ENCODE data around the gene NANP. TPM values are rescaled to one million over a fixed set of nuclear protein-coding genes. Genes with fewer than 3 reads are reported as not detected.

NANP gene
- total RNA-seq, result 1 to 10 TPM; 3.8 to 5.7 (median 5.2) TPM

GRCh38 chr20:25623736-25624499 lies at the start of gene NANP:
Gene NANP, minus strand, starts transcription at chr20:25624014. Its CDS starts 66 bp downstream, at chr20:25623948.
- peak within 1 kb of the TSS; percentile 81 to 99 (median 94) for H3K4me3 ChIP-seq
- intact Hi-C loops (cut with DNase I; ENCODE audit: low total_unique reads), result no loop called here
- peak; percentile 48 for TF ChIP-seq POLR2A (IDR thresholded peaks at IDR 0.05)
- TF ChIP-seq CTCF (IDR thresholded peaks at IDR 0.05), result no peak
- TF ChIP-seq POLR2AphosphoS5 (IDR thresholded peaks at IDR 0.05), result peak; percentile 50 to 83 (median 83)
- no peaks in the 10 kb centered on the region for H3K36me3 ChIP-seq
- peak; percentile 95 to 96 for DNase-seq (ENCODE audit: low spot score in 2 of 2)
- H3K27ac ChIP-seq, result peak within 1 kb of the TSS; percentile 96 to 98
- H3K9me3 ChIP-seq, result no peaks in the 10 kb centered on the region
- peaks cover 5% of the 10 kb centered on the region in 2 donors for H3K4me1 ChIP-seq
- H3K27me3 ChIP-seq, result no peaks in the 10 kb centered on the region

- intact Hi-C loops (cut with DNase I; ENCODE audit: low total_unique reads), result no loop called here
- Histone ChIP-seq H3K4me3 (no peak overlapping the region), H3K27me3 (no peaks in the 10 kb centered on the region), H3K36me3 (peaks cover 7% of the 10 kb centered on the region), H3K4me1 (no peaks in the 10 kb centered on the region), H3K27ac (no peak overlapping the region), H3K9me3 (no peaks in the 10 kb centered on the region)
- DNase-seq (ENCODE audit: low spot score in 2 of 2), result no peak
- no peak for TF ChIP-seq POLR2A (IDR thresholded peaks at IDR 0.05)
- TF ChIP-seq CTCF (IDR thresholded peaks at IDR 0.05), result no peak
- no peak for TF ChIP-seq POLR2AphosphoS5 (IDR thresholded peaks at IDR 0.05)
These were observed 48.9 kb upstream of the NANP start for GRCh38 chr20:25672659-25673235.

GRCh38 chr20:25669826-25670422 lies 46.1 kb upstream of the NANP start:
- intact Hi-C loops (cut with DNase I; ENCODE audit: low total_unique reads), result no loop called here
- no peak overlapping the region for H3K4me3 ChIP-seq
- no peaks in the 10 kb centered on the region for H3K4me1 ChIP-seq
- H3K36me3 ChIP-seq, result no peaks in the 10 kb centered on the region
- no peak for TF ChIP-seq POLR2AphosphoS5 (IDR thresholded peaks at IDR 0.05)
- no peak for TF ChIP-seq CTCF (IDR thresholded peaks at IDR 0.05)
- no peak for TF ChIP-seq POLR2A (IDR thresholded peaks at IDR 0.05)
- no peak for DNase-seq (ENCODE audit: low spot score in 2 of 2)
- H3K27ac ChIP-seq, result no peak overlapping the region
- no peaks in the 10 kb centered on the region for H3K9me3 ChIP-seq
- no peaks in the 10 kb centered on the region for H3K27me3 ChIP-seq

GRCh38 chr20:25668446-25668845 lies 44.6 kb upstream of the NANP start:
- H3K9me3 ChIP-seq, result no peaks in the 10 kb centered on the region
- intact Hi-C loops (cut with DNase I; ENCODE audit: low total_unique reads), result no loop called here
- no peaks in the 10 kb centered on the region for H3K36me3 ChIP-seq
- no peak overlapping the region for H3K4me3 ChIP-seq
- no peak overlapping the region for H3K27ac ChIP-seq
- DNase-seq (ENCODE audit: low spot score in 2 of 2), result no peak
- H3K4me1 ChIP-seq, result no peaks in the 10 kb centered on the region
- TF ChIP-seq POLR2A (IDR thresholded peaks at IDR 0.05) (no peak), POLR2AphosphoS5 (IDR thresholded peaks at IDR 0.05) (no peak), CTCF (IDR thresholded peaks at IDR 0.05) (no peak)
- H3K27me3 ChIP-seq, result no peaks in the 10 kb centered on the region

GRCh38 chr20:25659999-25660398 lies 36.2 kb upstream of the NANP start:
- Histone ChIP-seq H3K4me3 (no peak overlapping the region), H3K27me3 (no peaks in the 10 kb centered on the region), H3K27ac (no peak overlapping the region), H3K4me1 (no peaks in the 10 kb centered on the region), H3K36me3 (no peaks in the 10 kb centered on the region), H3K9me3 (peaks cover 0 to 3% of the 10 kb centered on the region in 2 donors)
- no peak for DNase-seq (ENCODE audit: low spot score in 2 of 2)
- TF ChIP-seq POLR2AphosphoS5 (IDR thresholded peaks at IDR 0.05), result no peak
- TF ChIP-seq CTCF (IDR thresholded peaks at IDR 0.05), result no peak
- no peak for TF ChIP-seq POLR2A (IDR thresholded peaks at IDR 0.05)
- intact Hi-C loops (cut with DNase I; ENCODE audit: low total_unique reads), result no loop called here
